Measurements from ENCODE around the gene XPO6.
"Not testable (repeated sequence)": the region's sequence is repeated elsewhere in the genome, so short reads cannot be mapped to it uniquely, and the experiment has no call there.

The XPO6 gene

DNA sequence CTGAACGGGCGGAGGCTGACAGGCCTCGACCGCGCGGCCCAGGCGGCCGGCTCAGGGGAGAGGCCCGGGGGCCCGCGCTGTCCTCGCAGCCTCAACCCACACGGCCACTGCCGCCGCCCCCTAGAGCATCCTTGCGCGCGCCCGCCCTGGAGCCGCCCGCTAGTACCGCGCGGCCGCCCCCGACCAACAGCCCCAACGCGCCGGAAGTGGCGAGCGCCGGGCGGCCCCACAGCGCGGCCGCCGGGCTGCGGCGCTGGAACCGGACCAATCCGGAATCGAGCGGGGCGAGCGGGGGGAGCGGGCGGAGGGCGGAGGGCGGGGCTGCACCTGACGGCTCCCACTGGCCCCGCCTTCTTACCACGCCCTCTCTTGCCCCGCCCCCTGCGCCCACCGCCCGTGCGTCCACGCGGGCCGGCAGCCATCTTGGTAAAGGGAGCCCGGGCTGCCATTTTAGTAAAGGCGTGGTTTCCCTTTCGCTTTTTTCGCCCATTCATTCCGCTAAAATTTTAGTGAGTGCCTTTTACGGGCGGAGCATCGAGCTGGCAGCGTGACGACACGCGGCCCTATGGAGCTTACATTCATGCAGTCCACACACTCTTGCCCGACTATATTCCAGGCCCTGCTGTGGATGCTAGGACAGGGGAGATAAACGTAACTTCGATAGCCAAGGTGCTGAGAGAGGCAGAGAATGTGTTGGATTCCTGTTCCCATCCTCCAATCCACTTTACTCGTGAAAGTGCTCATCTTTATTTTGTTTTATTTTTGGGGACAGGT is at the start of gene XPO6:
Gene XPO6 (minus strand): TSS at position 208 of the 774 bp plus-strand sequence. CDS start 597 bp downstream, outside the sequence.
- peak; percentile 99 for DNase-seq (ENCODE audit: low read depth)

- no peak for DNase-seq (ENCODE audit: low read depth)
Observed at GRCh38 chr16:28260193-28260592, 48.4 kb upstream of the XPO6 start.

GRCh38 chr16:28259781-28260150 is 48.0 kb upstream of the XPO6 start:
- no peak for DNase-seq (ENCODE audit: low read depth)

GRCh38 chr16:28259091-28259780 is 47.5 kb upstream of the XPO6 start:
- no peak for DNase-seq (ENCODE audit: low read depth)

GRCh38 chr16:28258567-28258966 is 46.8 kb upstream of the XPO6 start:
- DNase-seq (ENCODE audit: low read depth), result no peak

- DNase-seq (ENCODE audit: low read depth), result no peak
Observed at GRCh38 chr16:28257256-28257655, 45.5 kb upstream of the XPO6 start.

- DNase-seq (ENCODE audit: low read depth), result no peak
Observed at GRCh38 chr16:28255838-28256237, 44.1 kb upstream of the XPO6 start.

DNA sequence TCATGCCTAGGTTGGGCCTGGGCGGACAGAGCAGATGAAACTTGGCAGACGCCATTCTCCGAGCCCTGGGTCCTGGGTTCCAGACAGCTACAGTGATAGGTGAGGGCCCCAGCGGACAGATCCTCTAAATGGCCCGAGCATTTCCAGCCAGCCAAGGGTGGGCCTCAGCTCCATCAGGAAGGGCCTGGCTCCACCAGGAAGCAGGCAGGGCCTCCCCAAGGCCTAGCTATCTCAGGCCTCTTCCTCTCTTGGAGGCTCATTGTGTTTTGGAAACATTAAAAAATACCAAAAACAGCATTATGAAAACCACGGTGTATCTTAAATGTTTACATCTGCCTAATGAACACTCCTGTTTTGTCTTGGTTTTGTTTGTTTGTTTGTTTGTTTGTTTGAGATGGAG is 42.4 kb upstream of the XPO6 start:
- no peak for DNase-seq (ENCODE audit: low read depth)

- no peak for DNase-seq (ENCODE audit: low read depth)
Observed at GRCh38 chr16:28250999-28251398, 39.2 kb upstream of the XPO6 start.

DNA sequence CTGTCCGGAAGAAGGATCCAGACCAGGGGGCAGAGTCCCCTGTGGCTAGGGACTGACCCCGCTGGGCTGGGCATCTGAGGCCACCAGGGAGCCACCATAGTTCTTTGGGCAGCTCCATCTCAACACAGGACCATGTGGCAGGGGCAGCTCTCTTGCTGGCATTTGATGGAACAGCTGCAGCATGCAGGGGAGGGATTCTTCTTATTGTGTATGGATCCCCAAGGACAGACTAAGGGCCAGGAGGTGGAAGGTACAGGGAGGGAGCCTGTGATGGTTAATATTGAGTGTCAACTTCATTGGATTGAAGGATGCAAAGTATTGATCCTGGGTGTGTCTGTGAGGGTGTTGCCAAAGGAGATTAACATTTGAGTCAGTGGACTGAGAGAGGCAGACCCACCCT is 37.7 kb upstream of the XPO6 start:
- not testable (repeated sequence) for DNase-seq (ENCODE audit: low read depth)

GRCh38 chr16:28241924-28242323 is 30.2 kb upstream of the XPO6 start:
- no peak for DNase-seq (ENCODE audit: low read depth)

- DNase-seq (ENCODE audit: low read depth), result no peak
Observed at GRCh38 chr16:28237754-28238357, 26.1 kb upstream of the XPO6 start.

DNA sequence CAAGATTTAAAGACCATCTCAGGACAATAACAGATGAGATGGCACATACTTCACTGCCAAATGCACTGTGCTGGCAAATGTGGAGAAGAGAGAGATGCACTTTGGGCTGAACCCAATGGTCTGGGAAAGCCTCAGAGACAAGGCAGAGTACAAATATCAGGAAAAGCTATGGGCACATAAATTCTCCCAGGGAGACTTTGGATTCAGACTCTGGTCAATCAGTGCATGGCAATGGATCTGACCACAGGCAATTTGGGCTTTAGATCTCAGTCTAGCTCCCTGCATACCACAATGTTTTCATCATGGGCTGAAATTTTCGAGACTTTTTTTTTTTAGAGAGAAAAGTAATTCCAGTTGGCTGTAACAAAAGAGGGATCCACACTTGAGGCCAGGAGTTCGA is 20.0 kb upstream of the XPO6 start:
- no peak for DNase-seq (ENCODE audit: low read depth)

GRCh38 chr16:28223909-28224308 is 12.1 kb upstream of the XPO6 start:
- not testable (repeated sequence) for DNase-seq (ENCODE audit: low read depth)

- DNase-seq (ENCODE audit: low read depth), result not testable (repeated sequence)
Observed at GRCh38 chr16:28219777-28220176, 8.0 kb upstream of the XPO6 start.

- no peak for DNase-seq (ENCODE audit: low read depth)
Observed at GRCh38 chr16:28219282-28219681, 7.5 kb upstream of the XPO6 start.

- DNase-seq (ENCODE audit: low read depth), result peak; percentile 38
Observed at GRCh38 chr16:28218109-28218508, 6.3 kb upstream of the XPO6 start.

GRCh38 chr16:28217326-28217725 is 5.6 kb upstream of the XPO6 start:
- no peak for DNase-seq (ENCODE audit: low read depth)

GRCh38 chr16:28213396-28213795 is 1.6 kb upstream of the XPO6 start:
- no peak for DNase-seq (ENCODE audit: low read depth)

DNA sequence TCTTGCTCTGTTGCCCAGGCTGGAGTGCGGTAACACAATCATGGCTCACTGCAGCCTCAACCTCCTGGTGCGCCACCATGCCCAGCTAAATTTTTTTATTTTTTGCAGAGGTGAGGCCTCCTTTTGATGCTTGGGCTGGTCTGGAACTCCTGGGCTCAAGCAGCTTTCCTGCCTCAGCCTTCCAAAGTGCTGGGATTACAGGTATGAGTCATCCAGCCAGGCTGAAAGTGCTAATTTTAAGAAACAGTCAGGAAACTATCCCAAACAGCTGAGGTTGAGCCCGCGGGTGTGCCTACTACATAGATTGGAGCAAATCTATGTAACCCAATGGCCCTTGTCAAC is 738 bp upstream of the XPO6 start:
- DNase-seq (ENCODE audit: low read depth), result no peak

DNA sequence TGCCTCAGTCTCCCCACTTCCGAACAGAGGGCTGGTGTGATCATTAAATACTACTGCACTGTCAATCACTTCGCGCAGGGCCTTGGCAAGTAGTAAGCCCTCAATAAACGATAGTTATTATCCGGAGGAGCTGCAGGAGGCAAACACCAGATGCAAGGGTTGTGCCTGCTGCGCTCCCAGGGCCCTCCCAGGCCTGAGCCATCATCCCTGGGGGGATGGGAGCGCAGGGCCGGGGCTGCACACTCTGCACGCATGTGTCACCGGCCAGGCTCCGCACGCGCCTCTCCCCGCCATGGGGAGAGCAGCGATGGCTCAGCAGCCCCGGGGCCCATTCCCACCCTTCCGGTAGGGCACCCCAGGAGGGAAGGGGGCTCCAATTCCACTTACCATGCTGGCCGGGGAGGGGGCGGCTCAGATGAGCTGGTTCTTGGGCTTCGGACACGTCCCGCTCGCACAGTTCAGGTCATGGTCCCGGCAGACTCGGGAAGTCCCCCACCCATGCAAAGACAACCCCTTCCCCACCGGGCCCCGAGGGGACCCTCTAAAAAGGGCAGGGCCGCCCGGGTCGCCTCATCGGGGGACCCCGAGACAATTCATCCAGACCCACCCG is 681 bp downstream of the XPO6 start:
- DNase-seq (ENCODE audit: low read depth), result no peak

GRCh38 chr16:28210264-28210663 is 1.5 kb downstream of the XPO6 start:
- no peak for DNase-seq (ENCODE audit: low read depth)

DNA sequence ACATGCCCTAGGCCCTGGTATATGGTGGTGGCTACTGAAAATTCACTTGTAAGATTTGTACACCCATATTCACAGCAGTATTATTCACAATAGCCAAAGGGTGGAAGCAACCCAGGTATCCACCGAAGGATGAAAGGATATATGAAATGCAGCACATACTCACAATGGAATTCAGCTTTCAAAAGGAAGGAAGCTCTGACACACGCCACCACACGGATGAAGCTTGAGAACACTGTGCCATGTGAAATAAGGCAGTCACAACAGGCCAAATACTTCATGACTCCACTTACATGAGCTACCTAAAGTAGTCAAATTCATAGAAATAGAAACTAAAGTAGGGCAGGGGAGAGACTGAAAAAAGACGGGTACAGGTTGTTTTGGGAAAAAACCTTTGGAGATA is 2.9 kb downstream of the XPO6 start:
- DNase-seq (ENCODE audit: low read depth), result no peak

All from stimulated activated CD8-positive, alpha-beta memory T cell treated with anti-CD3 and anti-CD28 coated beads, Interleukin-15, amount 100 ng/mL, for 1 hour (primary cell).